H1 (cell line): ENCODE measurements around the gene SORBS1.

Source experiments
- EZH2 ChIP-seq: fragments of 200-600 bp; sonication (generic); IDR thresholded peaks from 2 replicates; pipeline ENCODE4 v1.7.1; 2012; ENCODE audit warnings: low read depth, mild to moderate bottlenecking, moderate library complexity, low read length, inconsistent platforms; ENCODE audit not compliant: severe bottlenecking
- TEAD4 ChIP-seq: IDR thresholded peaks from 2 replicates; pipeline ENCODE4 v1.6.1; 2012; ENCODE audit warnings: low read depth, low read length, inconsistent platforms, mixed read lengths
- TF ChIP-seq, protein P1 (sequence below), 3 experiments: IDR thresholded peaks; 1 replicate in 2 of 3; 2 replicates in 1 of 3; pipeline versions ENCODE4 v1.5.1 to v1.6.1; 2011; ENCODE audit warnings: low read length in 3 of 3, mild to moderate bottlenecking in 3 of 3, inconsistent platforms in 2 of 3, low read depth in 1 of 3, moderate library complexity in 1 of 3; ENCODE audit not compliant: insufficient read depth in 1 of 3; ENCODE audit errors: control extremely low read depth in 1 of 3

DNA sequence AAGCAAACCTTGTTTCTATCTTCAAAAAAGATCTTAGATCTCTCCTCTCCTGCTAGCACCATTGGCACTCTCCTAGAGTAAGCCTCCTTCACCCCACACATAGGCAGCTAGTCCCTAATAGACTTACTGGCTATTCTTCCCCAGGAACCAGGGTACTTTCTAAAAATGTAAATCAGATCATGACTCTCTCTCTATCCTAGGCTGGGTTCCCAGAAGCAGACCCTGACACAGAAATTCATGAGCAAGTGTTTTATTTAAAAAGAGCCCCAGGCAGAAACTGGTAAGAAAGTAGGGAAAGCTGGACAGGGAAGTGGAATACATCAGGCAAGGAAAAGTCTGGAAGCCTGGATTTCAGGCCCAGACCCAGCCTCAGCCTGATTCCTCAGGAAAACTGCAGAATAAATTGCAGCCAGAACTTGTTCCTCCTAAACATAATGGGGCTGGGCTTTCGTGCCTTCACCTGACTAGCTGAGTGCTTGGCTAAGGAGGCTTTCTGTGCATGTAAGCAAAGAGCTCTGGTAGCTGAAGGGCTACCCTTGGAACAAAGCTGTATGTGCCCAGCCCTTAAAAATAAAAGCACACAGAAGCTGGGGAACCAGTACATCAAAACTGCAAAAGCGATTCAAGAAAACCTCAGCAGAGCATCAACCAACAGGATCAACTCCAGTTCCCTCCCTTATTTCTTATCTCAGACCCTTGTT lies 18.8 kb upstream of the SORBS1 start:
- TF ChIP-seq, protein P1, sequence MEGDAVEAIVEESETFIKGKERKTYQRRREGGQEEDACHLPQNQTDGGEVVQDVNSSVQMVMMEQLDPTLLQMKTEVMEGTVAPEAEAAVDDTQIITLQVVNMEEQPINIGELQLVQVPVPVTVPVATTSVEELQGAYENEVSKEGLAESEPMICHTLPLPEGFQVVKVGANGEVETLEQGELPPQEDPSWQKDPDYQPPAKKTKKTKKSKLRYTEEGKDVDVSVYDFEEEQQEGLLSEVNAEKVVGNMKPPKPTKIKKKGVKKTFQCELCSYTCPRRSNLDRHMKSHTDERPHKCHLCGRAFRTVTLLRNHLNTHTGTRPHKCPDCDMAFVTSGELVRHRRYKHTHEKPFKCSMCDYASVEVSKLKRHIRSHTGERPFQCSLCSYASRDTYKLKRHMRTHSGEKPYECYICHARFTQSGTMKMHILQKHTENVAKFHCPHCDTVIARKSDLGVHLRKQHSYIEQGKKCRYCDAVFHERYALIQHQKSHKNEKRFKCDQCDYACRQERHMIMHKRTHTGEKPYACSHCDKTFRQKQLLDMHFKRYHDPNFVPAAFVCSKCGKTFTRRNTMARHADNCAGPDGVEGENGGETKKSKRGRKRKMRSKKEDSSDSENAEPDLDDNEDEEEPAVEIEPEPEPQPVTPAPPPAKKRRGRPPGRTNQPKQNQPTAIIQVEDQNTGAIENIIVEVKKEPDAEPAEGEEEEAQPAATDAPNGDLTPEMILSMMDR (IDR thresholded peaks at IDR 0.05; ENCODE audit: control extremely low read depth in 1 of 3, insufficient read depth in 1 of 3, low read depth in 1 of 3, low read length in 3 of 3), result no peak
- TF ChIP-seq TEAD4 (no peak), EZH2 (no peak)
